ENCODE measurements around the gene GALNS.

- TF ChIP-seq, protein P1, sequence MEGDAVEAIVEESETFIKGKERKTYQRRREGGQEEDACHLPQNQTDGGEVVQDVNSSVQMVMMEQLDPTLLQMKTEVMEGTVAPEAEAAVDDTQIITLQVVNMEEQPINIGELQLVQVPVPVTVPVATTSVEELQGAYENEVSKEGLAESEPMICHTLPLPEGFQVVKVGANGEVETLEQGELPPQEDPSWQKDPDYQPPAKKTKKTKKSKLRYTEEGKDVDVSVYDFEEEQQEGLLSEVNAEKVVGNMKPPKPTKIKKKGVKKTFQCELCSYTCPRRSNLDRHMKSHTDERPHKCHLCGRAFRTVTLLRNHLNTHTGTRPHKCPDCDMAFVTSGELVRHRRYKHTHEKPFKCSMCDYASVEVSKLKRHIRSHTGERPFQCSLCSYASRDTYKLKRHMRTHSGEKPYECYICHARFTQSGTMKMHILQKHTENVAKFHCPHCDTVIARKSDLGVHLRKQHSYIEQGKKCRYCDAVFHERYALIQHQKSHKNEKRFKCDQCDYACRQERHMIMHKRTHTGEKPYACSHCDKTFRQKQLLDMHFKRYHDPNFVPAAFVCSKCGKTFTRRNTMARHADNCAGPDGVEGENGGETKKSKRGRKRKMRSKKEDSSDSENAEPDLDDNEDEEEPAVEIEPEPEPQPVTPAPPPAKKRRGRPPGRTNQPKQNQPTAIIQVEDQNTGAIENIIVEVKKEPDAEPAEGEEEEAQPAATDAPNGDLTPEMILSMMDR (IDR thresholded peaks at IDR 0.05) = no peak
- TF ChIP-seq POLR2A (IDR thresholded peaks at IDR 0.05) = no peak
- no peak for TF ChIP-seq EP300 (IDR thresholded peaks at IDR 0.05; ENCODE audit: low read depth)
- TF ChIP-seq POLR2AphosphoS5 (IDR thresholded peaks at IDR 0.05) = no peak
Observed at GRCh38 chr16:88789594-88789993, 67.2 kb downstream of the GALNS start.
